Neural cell (in vitro differentiated cells): ENCODE results near the gene AHNAK. TPM values are rescaled to one million over a fixed set of nuclear protein-coding genes. Genes with fewer than 3 reads are reported as not detected.

Experiments used
- H2AFZ ChIP-seq: fragments of 200-600, 300-800 bp; sonication (generic), shearing (Covaris generic); 2 replicates; pipeline ENCODE4 v1.6.0; 2014; ENCODE audit warnings: low read depth, mild to moderate bottlenecking, antibody characterized with exemption, low read length, moderate library complexity
- H3F3A ChIP-seq: fragments of 200-600 bp; shearing (Covaris generic); 2 replicates; pipeline ENCODE4 v1.6.1; 2016; ENCODE audit warnings: mild to moderate bottlenecking, moderate library complexity, mixed read lengths, antibody characterized with exemption, low read length; ENCODE audit not compliant: insufficient read depth, poor library complexity, severe bottlenecking
- H3K27ac ChIP-seq: fragments of 200-600, 300-800 bp; sonication (generic), shearing (Covaris generic); 2 replicates; pipeline ENCODE4 v1.5.1; 2014; ENCODE audit warnings: mild to moderate bottlenecking, low read length, moderate library complexity
- H3K27me3 ChIP-seq: fragments of 300-800, 200-600 bp; sonication (generic), shearing (Covaris generic); 2 replicates; pipeline ENCODE4 v1.6.0; 2014; ENCODE audit warnings: mild to moderate bottlenecking, low read depth, low read length, moderate library complexity; ENCODE audit not compliant: insufficient read depth
- H3K36me3 ChIP-seq: fragments of 300-800, 200-600 bp; sonication (generic), shearing (Covaris generic); 2 replicates; pipeline ENCODE4 v1.5.1; 2014; ENCODE audit warnings: mild to moderate bottlenecking, antibody characterized with exemption, low read length, moderate library complexity; ENCODE audit not compliant: insufficient read depth
- H3K4me2 ChIP-seq: fragments of 300-800, 200-600 bp; sonication (generic), shearing (Covaris generic); 2 replicates; pipeline ENCODE4 v1.6.0; 2014; ENCODE audit warnings: mild to moderate bottlenecking, low read length
- H3K4me3 ChIP-seq: fragments of 300-800, 200-600 bp; sonication (generic), shearing (Covaris generic); 2 replicates; pipeline ENCODE4 v1.5.1; 2014; ENCODE audit warnings: mild to moderate bottlenecking, low read length, moderate library complexity
- H3K79me2 ChIP-seq: fragments of 200-600 bp; shearing (Covaris generic); replicated peaks from 2 replicates; pipeline ENCODE4 v1.6.0; 2014; ENCODE audit warnings: mild to moderate bottlenecking, low read length, moderate library complexity; ENCODE audit not compliant: insufficient read depth
- H3K9ac ChIP-seq: fragments of 300-800, 200-600 bp; sonication (generic), shearing (Covaris generic); 2 replicates; pipeline ENCODE4 v1.6.1; 2016; ENCODE audit warnings: mild to moderate bottlenecking, low read length, mixed read lengths
- H3K9me2 ChIP-seq: fragments of 200-600 bp; shearing (Covaris generic); 2 replicates; pipeline ENCODE4 v1.6.1; 2016; ENCODE audit warnings: mild to moderate bottlenecking, low read length, mixed read lengths; ENCODE audit not compliant: insufficient read depth
- H3K9me3 ChIP-seq: fragments of 200-600, 300-800 bp; sonication (generic), shearing (Covaris generic); 2 replicates; pipeline ENCODE4 v1.6.1; 2016; ENCODE audit warnings: mild to moderate bottlenecking, mixed run types, low read length, moderate library complexity, mixed read lengths
- H4K20me1 ChIP-seq: fragments of 200-600 bp; shearing (Covaris generic); 2 replicates; pipeline ENCODE4 v1.6.1; 2016; ENCODE audit warnings: mild to moderate bottlenecking, mixed run types; ENCODE audit not compliant: insufficient read depth
- CTCF ChIP-seq: fragments of 450-650 bp; IDR thresholded peaks from 2 replicates; pipeline ENCODE4 v1.5.1; 2014; ENCODE audit warnings: antibody characterized with exemption, mild to moderate bottlenecking, moderate library complexity; ENCODE audit not compliant: poor library complexity, severe bottlenecking
- EP300 ChIP-seq: fragments of 450-650 bp; conservative IDR thresholded peaks from 2 replicates; pipeline ENCODE4 v1.6.1; 2014; ENCODE audit warnings: antibody characterized with exemption, mild to moderate bottlenecking, moderate library complexity; ENCODE audit not compliant: poor library complexity, severe bottlenecking
- EZH2 ChIP-seq: fragments of 200-600, 300-800 bp; shearing (Covaris generic), sonication (generic); IDR thresholded peaks from 2 replicates; pipeline ENCODE4 v1.6.1; 2014; ENCODE audit warnings: antibody characterized with exemption, low read length, borderline replicate concordance, mild to moderate bottlenecking; ENCODE audit not compliant: insufficient read depth, poor library complexity, severe bottlenecking
- MXI1 ChIP-seq: fragments of 450-650 bp; conservative IDR thresholded peaks from 2 replicates; pipeline ENCODE4 v1.6.1; 2014; ENCODE audit warnings: antibody characterized with exemption, mild to moderate bottlenecking; ENCODE audit not compliant: poor library complexity, severe bottlenecking
- POLR2AphosphoS5 ChIP-seq: IDR thresholded peaks from 2 replicates; pipeline ENCODE4 v1.6.1; 2012
- RAD21 ChIP-seq: fragments of 450-650 bp; conservative IDR thresholded peaks from 2 replicates; pipeline ENCODE4 v1.6.1; 2014; ENCODE audit warnings: antibody characterized with exemption, mild to moderate bottlenecking, moderate library complexity
- REST ChIP-seq: IDR thresholded peaks from 2 replicates; pipeline ENCODE4 v1.6.1; 2012; ENCODE audit warnings: borderline replicate concordance
- SMC3 ChIP-seq: fragments of 450-650 bp; conservative IDR thresholded peaks from 2 replicates; pipeline ENCODE4 v1.6.1; 2014; ENCODE audit warnings: antibody characterized with exemption, mild to moderate bottlenecking, moderate library complexity; ENCODE audit not compliant: poor library complexity
- TAF1 ChIP-seq: IDR thresholded peaks from 2 replicates; pipeline ENCODE4 v1.6.1; 2012; ENCODE audit warnings: low read depth
- polyA plus RNA-seq: library from polyadenylated mRNA; depleted of rRNA; stranded (reverse); fragments of >200 nt; gene quantifications from 2 replicates; pipeline ENCODE4 v1.2.3, GENCODE V29; 2014

Gene AHNAK
- polyA plus RNA-seq, 1 donor from 2014 or later: 0.11 TPM

DNA sequence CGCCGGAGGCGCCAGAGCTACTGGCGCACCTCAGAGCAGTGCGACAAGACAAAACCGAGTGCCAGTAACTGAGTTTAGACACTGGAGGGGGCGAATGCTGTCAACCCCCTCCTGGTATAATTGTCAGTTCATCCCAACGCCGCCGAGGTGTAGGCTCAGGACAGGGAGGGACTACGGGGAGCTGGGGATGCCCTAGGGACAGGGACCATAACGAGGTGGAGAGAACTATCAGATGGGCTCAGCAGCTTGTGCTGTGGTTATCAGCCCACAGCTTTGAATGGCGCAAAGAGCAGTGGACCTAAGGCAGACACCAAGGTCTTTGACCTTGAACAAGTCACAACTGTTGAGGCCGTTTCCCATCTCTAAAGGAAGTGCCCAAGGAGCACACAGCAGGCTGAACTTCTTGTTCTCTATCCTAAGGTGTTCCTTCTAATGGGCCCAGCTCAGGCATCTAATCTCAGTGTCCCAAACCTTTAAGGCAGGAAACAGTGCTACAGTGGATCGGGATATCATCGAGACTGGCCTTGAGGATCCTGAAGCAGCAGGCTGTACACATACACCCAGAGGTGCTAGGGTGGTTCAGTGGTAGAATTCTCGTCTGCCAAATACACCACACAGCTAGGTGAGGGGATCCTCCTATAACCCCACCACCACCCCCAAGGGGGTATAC, 45.7 kb upstream of the AHNAK start:
- peak overlapping the region; percentile 81 for H3K4me3 ChIP-seq
- no peaks in the 10 kb centered on the region for H3K27me3 ChIP-seq
- H3K9me2 ChIP-seq: no peaks in the 10 kb centered on the region
- H3K9me3 ChIP-seq: no peaks in the 10 kb centered on the region
- H3K4me2 ChIP-seq: peak overlapping the region; percentile 82
- no peak for TF ChIP-seq TAF1
- TF ChIP-seq CTCF: peak; percentile 12
- no peak for TF ChIP-seq EZH2
- peak overlapping the region; percentile 94 for H3K9ac ChIP-seq
- peaks cover 7% of the 10 kb centered on the region for H3F3A ChIP-seq
- peaks cover 11% of the 10 kb centered on the region for H3K79me2 ChIP-seq
- peak overlapping the region; percentile 67 for H2AFZ ChIP-seq
- H4K20me1 ChIP-seq: no peaks in the 10 kb centered on the region
- peaks cover 7% of the 10 kb centered on the region for H3K36me3 ChIP-seq
- H3K27ac ChIP-seq: peak overlapping the region; percentile 96

GRCh38 chr11:62591448-62592145, 45.0 kb upstream of the AHNAK start, which contains the start of gene TUT1:
TSS of gene TUT1 (minus strand) at chr11:62591523. CDS start at chr11:62591485, 38 bp downstream.
- Histone ChIP-seq H3K36me3 (peaks cover 7% of the 10 kb centered on the region), H4K20me1 (no peaks in the 10 kb centered on the region), H3K27ac (peak within 1 kb of the TSS; percentile 96), H2AFZ (peak within 1 kb of the TSS; percentile 67), H3K4me3 (peak within 1 kb of the TSS; percentile 81), H3K9ac (peak within 1 kb of the TSS; percentile 94), H3K27me3 (no peaks in the 10 kb centered on the region), H3F3A (peaks cover 7% of the 10 kb centered on the region), H3K4me2 (peak within 1 kb of the TSS; percentile 82), H3K9me3 (no peaks in the 10 kb centered on the region), H3K79me2 (peaks cover 9% of the 10 kb centered on the region), H3K9me2 (no peaks in the 10 kb centered on the region)
- TF ChIP-seq TAF1 (peak; percentile 87), EP300 (peak; percentile 90), MXI1 (peak; percentile 89), CTCF (peak; percentile 41), SMC3 (peak; percentile 37), POLR2AphosphoS5 (peak; percentile 92), RAD21 (peak; percentile 52), REST (peak; percentile 80), EZH2 (no peak)
